HepG2 (cell line): ENCODE measurements around the gene PAM16. TPM values are rescaled to one million over a fixed set of nuclear protein-coding genes. Genes with fewer than 3 reads are reported as not detected.

Source experiments
- PCBP1 ChIP-seq: fragments of 200-400 bp; formaldehyde crosslinking; IDR thresholded peaks from 2 replicates; pipeline ENCODE4 v1.6.1; 2017; ENCODE audit warnings: mild to moderate bottlenecking, low read depth, low read length, borderline replicate concordance
- POLR2A ChIP-seq, 2 experiments: IDR thresholded peaks; 2 replicates each; pipeline ENCODE4 v1.6.1; 2011; ENCODE audit warnings: low read depth in 2 of 2, low read length in 2 of 2, mild to moderate bottlenecking in 1 of 2, moderate library complexity in 1 of 2; ENCODE audit not compliant: insufficient read depth in 1 of 2
- TBX3 ChIP-seq: fragments of 450-650 bp; IDR thresholded peaks from 2 replicates; pipeline ENCODE4 v1.6.1; 2017; ENCODE audit warnings: antibody characterized with exemption, mild to moderate bottlenecking, inconsistent platforms, borderline replicate concordance
- U2AF1 ChIP-seq: fragments of 200-400 bp; formaldehyde crosslinking; optimal IDR thresholded peaks from 2 replicates; pipeline ENCODE3; 2017; ENCODE audit warnings: mild to moderate bottlenecking, low read depth, low read length
- ZMAT3 ChIP-seq: sonication (generic); formaldehyde crosslinking; conservative IDR thresholded peaks from 2 replicates; pipeline ENCODE4 v1.7.0; 2021; ENCODE audit warnings: missing genetic modification reagents
- ZNF121 ChIP-seq: sonication (generic); formaldehyde crosslinking; IDR thresholded peaks from 2 replicates; pipeline ENCODE4 v1.5.0; 2020; ENCODE audit warnings: mild to moderate bottlenecking, missing genetic modification reagents
- ZNF260 ChIP-seq: sonication (generic); formaldehyde crosslinking; IDR thresholded peaks from 2 replicates; pipeline ENCODE4 v1.4.0; 2020; ENCODE audit warnings: missing genetic modification reagents, low read depth, mild to moderate bottlenecking, borderline replicate concordance
- ZNF292 ChIP-seq: sonication (generic); formaldehyde crosslinking; IDR thresholded peaks from 2 replicates; pipeline ENCODE4 v1.8.1; 2022; ENCODE audit warnings: mild to moderate bottlenecking, low read depth, missing genetic modification reagents, borderline replicate concordance
- ZNF652 ChIP-seq: IDR thresholded peaks from 2 replicates; pipeline ENCODE4 v1.6.1; 2016; ENCODE audit warnings: low read depth, borderline replicate concordance
- ZNF749 ChIP-seq: sonication (generic); formaldehyde crosslinking; IDR thresholded peaks from 2 replicates; pipeline ENCODE4 v1.8.0; 2022; ENCODE audit warnings: mild to moderate bottlenecking, missing genetic modification reagents, moderate library complexity, borderline replicate concordance
- ZNF75D ChIP-seq: sonication (generic); formaldehyde crosslinking; IDR thresholded peaks from 2 replicates; pipeline ENCODE4 v1.8.1; 2023; ENCODE audit warnings: missing genetic modification reagents, mild to moderate bottlenecking, borderline replicate concordance
- ZNF891 ChIP-seq: sonication (generic); formaldehyde crosslinking; IDR thresholded peaks from 2 replicates; pipeline ENCODE4 v1.5.0; 2020; ENCODE audit warnings: mild to moderate bottlenecking, missing genetic modification reagents
- polyA plus RNA-seq, 8 experiments: library from polyadenylated mRNA; depleted of rRNA in 3 of 8; stranded (reverse) in 7 of 8; unstranded in 1 of 8; fragments of >200 nt; fragmentation: Illumina TruSeq in 4 of 8; extraction: Trizol in 4 of 8; gene quantifications; 2 replicates each; pipeline versions ENCODE4 v1.2.1 to v1.2.3, GENCODE V29; 2011 to 2016; ENCODE audit warnings: low read depth in 4 of 8, missing spikeins in 1 of 8, mixed read lengths in 1 of 8; ENCODE audit not compliant: insufficient read depth in 1 of 8
- total RNA-seq, 5 experiments: library from RNA; depleted of rRNA; stranded (reverse); fragments of >200 nt; fragmentation: Illumina TruSeq; extraction: Trizol; gene quantifications; 2 replicates each; pipeline ENCODE4 v1.2.3, GENCODE V29; 2016; ENCODE audit warnings: low read depth in 1 of 5
- TF ChIP-seq, protein P1 (sequence below): sonication (generic); formaldehyde crosslinking; IDR thresholded peaks from 2 replicates; pipeline ENCODE4 v1.4.0; 2020; ENCODE audit warnings: missing genetic modification reagents
- TF ChIP-seq, protein P2 (sequence below): sonication (generic); formaldehyde crosslinking; IDR thresholded peaks from 2 replicates; pipeline ENCODE4 v1.4.0; 2020; ENCODE audit warnings: mild to moderate bottlenecking, missing genetic modification reagents
- TF ChIP-seq, protein P3 (sequence below): IDR thresholded peaks from 2 replicates; pipeline ENCODE4 v1.6.1; 2016; ENCODE audit warnings: mild to moderate bottlenecking
- TF ChIP-seq, protein P4 (sequence below): sonication (generic); formaldehyde crosslinking; IDR thresholded peaks from 2 replicates; pipeline ENCODE4 v1.4.0; 2020; ENCODE audit warnings: missing genetic modification reagents; ENCODE audit errors: not compliant biosample characterization

PAM16 gene
- total and polyA plus RNA-seq, 2 of the 13 experiments (the other 11 are each of a cell fraction or from before 2014, with no cell fraction given), result 51.5 to 51.8 TPM

DNA sequence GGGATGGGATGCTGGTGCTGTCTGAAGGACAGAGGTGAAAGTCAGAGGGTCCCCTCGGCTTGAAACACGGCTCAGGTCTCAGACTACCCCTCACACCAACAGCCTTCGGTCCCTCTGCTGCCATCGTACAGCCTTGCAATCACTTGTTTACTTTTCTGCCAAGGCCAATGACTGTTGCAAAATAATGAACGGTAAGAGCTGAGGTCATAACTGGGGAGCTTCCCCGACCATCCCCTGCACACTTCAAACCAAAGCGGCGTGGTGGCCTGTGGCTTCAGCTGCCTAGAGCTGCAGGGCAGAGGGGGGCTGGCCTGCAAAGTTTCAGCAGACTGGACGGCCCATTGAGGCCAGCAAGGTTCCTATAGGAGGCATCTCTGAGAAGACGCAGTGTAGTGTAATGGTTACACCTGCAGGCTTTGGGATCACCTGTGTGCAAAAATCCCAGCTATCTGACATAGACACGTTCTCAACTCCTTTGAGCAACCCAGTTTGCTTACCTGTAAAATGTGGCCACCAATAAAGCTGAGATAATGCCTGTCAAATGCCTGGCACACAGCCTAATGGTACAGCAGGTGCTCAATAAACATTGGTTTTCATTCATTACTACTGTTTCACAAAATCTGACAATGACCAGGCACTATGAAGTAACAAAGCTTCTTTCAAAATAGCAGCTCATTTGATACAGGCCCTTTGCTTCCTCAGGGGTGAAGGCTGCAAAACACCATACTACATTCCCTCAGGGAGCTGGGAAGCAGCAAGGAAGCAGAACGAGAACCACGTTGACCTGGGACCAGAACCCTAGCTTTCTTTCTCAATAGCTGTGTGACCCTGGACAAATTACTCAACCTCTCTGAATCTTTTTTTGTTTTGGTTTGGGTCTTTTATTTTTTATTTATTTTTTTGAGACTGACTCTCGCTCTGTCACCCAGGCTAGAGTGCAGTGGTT is 5.0 kb downstream of the PAM16 start (continued):
- TF ChIP-seq, protein P1, sequence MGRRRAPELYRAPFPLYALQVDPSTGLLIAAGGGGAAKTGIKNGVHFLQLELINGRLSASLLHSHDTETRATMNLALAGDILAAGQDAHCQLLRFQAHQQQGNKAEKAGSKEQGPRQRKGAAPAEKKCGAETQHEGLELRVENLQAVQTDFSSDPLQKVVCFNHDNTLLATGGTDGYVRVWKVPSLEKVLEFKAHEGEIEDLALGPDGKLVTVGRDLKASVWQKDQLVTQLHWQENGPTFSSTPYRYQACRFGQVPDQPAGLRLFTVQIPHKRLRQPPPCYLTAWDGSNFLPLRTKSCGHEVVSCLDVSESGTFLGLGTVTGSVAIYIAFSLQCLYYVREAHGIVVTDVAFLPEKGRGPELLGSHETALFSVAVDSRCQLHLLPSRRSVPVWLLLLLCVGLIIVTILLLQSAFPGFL (CRISPR knock-in tag), result peak; percentile 71; the same call in 1 of the 2 replicates
- TF ChIP-seq POLR2A (IDR thresholded peaks at IDR 0.05; ENCODE audit: insufficient read depth in 1 of 2, low read depth in 2 of 2, low read length in 2 of 2) (peak in 1 of 2 experiments; percentile 79; a peak in 3 of 4 replicates), ZNF891 (CRISPR knock-in tag) (no peak; the same call in 1 of the 2 replicates), ZNF652 (no peak), ZNF292 (peak; percentile 71; the same call in 1 of the 2 replicates), U2AF1 (no peak), ZNF121 (CRISPR knock-in tag) (no peak), ZMAT3 (CRISPR knock-in tag) (no peak), PCBP1 (no peak), ZNF749 (CRISPR knock-in tag) (peak; percentile 14; the same call in 1 of the 2 replicates), ZNF75D (CRISPR knock-in tag) (no peak), ZNF260 (CRISPR knock-in tag) (no peak), TBX3 (no peak)
- TF ChIP-seq, protein P2, sequence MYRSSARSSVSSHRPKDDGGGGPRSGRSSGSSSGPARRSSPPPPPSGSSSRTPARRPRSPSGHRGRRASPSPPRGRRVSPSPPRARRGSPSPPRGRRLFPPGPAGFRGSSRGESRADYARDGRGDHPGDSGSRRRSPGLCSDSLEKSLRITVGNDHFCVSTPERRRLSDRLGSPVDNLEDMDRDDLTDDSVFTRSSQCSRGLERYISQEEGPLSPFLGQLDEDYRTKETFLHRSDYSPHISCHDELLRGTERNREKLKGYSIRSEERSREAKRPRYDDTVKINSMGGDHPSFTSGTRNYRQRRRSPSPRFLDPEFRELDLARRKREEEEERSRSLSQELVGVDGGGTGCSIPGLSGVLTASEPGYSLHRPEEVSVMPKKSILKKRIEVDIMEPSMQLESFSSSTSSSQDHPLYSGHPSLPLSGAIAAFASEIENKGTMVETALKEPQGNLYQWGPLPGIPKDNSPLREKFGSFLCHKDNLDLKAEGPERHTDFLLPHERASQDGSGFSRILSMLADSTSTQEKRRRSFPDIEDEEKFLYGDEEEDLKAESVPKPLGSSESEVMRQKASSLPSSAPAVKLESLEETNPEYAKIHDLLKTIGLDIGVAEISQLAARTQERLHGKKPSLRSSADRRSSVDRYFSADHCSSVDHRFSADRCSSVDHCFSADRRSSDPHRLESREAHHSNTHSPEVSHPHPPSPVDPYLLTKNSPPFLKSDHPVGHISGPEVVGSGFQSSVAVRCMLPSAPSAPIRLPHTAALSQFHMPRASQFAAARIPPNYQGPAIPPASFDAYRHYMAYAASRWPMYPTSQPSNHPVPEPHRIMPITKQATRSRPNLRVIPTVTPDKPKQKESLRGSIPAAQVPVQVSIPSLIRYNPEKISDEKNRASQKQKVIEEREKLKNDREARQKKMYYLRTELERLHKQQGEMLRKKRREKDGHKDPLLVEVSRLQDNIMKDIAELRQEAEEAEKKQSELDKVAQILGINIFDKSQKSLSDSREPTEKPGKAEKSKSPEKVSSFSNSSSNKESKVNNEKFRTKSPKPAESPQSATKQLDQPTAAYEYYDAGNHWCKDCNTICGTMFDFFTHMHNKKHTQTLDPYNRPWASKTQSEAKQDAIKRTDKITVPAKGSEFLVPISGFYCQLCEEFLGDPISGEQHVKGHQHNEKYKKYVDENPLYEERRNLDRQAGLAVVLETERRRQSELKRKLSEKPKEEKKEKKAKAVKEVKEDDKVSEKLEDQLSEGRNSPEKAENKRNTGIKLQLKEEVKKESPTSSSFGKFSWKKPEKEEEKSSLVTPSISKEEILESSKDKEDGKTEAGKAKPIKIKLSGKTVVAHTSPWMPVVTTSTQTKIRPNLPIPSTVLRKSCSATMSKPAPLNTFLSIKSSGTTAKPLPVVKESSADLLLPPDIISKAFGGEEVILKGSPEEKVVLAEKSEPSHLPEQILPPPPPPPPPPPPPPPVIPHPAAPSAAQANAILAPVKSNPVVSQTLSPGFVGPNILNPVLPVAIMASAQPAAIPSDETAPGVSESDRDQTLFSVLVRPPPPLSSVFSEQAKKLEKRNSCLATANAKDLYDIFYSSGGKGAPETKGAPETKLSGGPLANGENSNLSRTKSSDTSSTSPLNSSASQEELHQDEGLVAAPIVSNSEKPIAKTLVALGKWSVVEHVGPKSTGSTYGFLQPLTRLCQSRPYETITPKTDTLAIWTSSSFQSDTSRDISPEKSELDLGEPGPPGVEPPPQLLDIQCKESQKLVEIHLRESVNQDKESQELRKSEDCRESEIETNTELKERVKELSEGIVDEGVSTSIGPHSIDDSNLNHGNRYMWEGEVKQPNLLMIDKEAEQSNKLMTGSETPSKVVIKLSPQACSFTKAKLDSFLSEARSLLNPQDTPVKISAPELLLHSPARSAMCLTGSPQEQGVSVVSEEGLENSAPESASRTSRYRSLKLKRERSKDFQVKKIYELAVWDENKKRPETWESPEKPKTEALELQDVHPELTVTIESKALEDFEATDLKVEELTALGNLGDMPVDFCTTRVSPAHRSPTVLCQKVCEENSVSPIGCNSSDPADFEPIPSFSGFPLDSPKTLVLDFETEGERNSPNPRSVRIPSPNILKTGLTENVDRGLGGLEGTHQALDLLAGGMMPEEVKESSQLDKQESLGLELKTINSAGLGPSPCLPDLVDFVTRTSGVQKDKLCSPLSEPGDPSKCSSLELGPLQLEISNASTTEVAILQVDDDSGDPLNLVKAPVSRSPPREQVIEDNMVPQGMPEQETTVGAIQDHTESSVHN, result peak; percentile 18; the same call in 1 of the 2 replicates
- TF ChIP-seq, protein P3, sequence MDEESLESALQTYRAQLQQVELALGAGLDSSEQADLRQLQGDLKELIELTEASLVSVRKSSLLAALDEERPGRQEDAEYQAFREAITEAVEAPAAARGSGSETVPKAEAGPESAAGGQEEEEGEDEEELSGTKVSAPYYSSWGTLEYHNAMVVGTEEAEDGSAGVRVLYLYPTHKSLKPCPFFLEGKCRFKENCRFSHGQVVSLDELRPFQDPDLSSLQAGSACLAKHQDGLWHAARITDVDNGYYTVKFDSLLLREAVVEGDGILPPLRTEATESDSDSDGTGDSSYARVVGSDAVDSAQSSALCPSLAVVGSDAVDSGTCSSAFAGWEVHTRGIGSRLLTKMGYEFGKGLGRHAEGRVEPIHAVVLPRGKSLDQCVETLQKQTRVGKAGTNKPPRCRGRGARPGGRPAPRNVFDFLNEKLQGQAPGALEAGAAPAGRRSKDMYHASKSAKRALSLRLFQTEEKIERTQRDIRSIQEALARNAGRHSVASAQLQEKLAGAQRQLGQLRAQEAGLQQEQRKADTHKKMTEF (CRISPR knock-in tag), result peak; percentile 86
- TF ChIP-seq, protein P4, sequence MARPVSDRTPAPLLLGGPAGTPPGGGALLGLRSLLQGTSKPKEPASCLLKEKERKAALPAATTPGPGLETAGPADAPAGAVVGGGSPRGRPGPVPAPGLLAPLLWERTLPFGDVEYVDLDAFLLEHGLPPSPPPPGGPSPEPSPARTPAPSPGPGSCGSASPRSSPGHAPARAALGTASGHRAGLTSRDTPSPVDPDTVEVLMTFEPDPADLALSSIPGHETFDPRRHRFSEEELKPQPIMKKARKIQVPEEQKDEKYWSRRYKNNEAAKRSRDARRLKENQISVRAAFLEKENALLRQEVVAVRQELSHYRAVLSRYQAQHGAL (CRISPR knock-in tag), result no peak
